ENCODE results near the gene GLMN.

Gene GLMN

GRCh38 chr1:92329347-92330129 is 30.8 kb upstream of the GLMN start:
- no peak for TF ChIP-seq ZFX (IDR thresholded peaks at IDR 0.05)
- TF ChIP-seq, protein P1, sequence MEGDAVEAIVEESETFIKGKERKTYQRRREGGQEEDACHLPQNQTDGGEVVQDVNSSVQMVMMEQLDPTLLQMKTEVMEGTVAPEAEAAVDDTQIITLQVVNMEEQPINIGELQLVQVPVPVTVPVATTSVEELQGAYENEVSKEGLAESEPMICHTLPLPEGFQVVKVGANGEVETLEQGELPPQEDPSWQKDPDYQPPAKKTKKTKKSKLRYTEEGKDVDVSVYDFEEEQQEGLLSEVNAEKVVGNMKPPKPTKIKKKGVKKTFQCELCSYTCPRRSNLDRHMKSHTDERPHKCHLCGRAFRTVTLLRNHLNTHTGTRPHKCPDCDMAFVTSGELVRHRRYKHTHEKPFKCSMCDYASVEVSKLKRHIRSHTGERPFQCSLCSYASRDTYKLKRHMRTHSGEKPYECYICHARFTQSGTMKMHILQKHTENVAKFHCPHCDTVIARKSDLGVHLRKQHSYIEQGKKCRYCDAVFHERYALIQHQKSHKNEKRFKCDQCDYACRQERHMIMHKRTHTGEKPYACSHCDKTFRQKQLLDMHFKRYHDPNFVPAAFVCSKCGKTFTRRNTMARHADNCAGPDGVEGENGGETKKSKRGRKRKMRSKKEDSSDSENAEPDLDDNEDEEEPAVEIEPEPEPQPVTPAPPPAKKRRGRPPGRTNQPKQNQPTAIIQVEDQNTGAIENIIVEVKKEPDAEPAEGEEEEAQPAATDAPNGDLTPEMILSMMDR (conservative IDR thresholded peaks at IDR 0.05): no peak
- H3K27ac ChIP-seq: no peak overlapping the region

- TF ChIP-seq, protein P1 (conservative IDR thresholded peaks at IDR 0.05): no peak
- TF ChIP-seq ZFX (IDR thresholded peaks at IDR 0.05): no peak
- H3K27ac ChIP-seq: no peak overlapping the region
Measured at GRCh38 chr1:92327794-92328193, 29.0 kb upstream of the GLMN start.

DNA sequence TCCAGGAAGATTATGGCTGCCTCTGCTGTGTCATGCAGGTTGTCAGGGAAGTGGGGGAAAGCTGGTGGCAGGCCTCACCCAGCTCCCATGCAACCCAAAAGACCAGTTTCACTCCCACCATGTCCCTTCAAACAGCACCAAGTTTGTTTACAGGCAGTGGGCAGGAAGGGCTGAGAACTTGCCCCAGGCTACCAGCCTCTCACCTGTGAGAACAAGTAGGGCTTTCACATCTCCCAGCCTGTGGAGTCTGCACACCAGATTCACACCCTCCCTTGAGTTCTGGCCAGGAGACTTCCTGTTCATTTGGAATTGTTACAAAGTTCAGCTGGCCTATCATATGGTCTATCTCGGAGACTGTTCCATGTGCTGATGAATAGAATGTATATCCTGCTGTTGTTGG is 27.9 kb upstream of the GLMN start:
- TF ChIP-seq ZFX (IDR thresholded peaks at IDR 0.05): no peak
- TF ChIP-seq, protein P1 (conservative IDR thresholded peaks at IDR 0.05): no peak
- H3K27ac ChIP-seq: no peak overlapping the region; the same call in 1 of the 2 replicates

DNA sequence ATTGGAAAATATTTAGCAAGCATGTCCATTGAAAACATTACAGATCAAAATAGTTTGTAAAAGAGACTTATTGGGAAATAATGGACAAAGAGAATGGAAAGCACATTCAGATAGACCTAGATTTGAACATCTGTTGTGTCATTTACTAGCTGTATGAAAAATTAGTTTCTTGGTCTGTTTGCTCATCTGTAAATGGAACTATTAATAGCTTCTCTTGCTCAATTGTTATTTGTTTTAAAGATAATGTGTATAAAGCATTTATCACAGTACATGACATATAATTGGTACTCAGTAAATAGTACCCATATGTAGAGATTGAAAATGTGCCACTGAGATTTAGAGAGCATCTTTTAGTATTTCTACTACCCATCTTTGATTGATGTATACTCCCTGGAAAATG is 26.0 kb upstream of the GLMN start:
- TF ChIP-seq, protein P1 (conservative IDR thresholded peaks at IDR 0.05): no peak
- no peak for TF ChIP-seq ZFX (IDR thresholded peaks at IDR 0.05)
- no peak overlapping the region for H3K27ac ChIP-seq

GRCh38 chr1:92323473-92324453 is 25.0 kb upstream of the GLMN start:
- TF ChIP-seq, protein P1 (conservative IDR thresholded peaks at IDR 0.05): no peak
- no peak for TF ChIP-seq ZFX (IDR thresholded peaks at IDR 0.05)
- no peak overlapping the region for H3K27ac ChIP-seq

- no peak for TF ChIP-seq ZFX (IDR thresholded peaks at IDR 0.05)
- TF ChIP-seq, protein P1 (conservative IDR thresholded peaks at IDR 0.05): no peak
- H3K27ac ChIP-seq: no peak overlapping the region
Measured at GRCh38 chr1:92317836-92318493, 19.2 kb upstream of the GLMN start.
